HepG2 (cell line): ENCODE measurements around the gene SPAG9. TPM values are rescaled to one million over a fixed set of nuclear protein-coding genes. Genes with fewer than 3 reads are reported as not detected.

Experiments used
- FOXJ3 ChIP-seq: sonication (generic); formaldehyde crosslinking; IDR thresholded peaks from 2 replicates; pipeline ENCODE4 v1.4.0; 2020; ENCODE audit warnings: missing genetic modification reagents, mild to moderate bottlenecking, borderline replicate concordance
- GMEB2 ChIP-seq: IDR thresholded peaks from 2 replicates; pipeline ENCODE4 v1.6.1; 2016; ENCODE audit warnings: missing biosample characterization, missing genetic modification reagents, low read depth
- KDM5A ChIP-seq: fragments of 200-600 bp; sonication (generic); IDR thresholded peaks from 2 replicates; pipeline ENCODE4 v1.7.0; 2018; ENCODE audit warnings: antibody characterized with exemption, mild to moderate bottlenecking, low read length, borderline replicate concordance
- SOX6 ChIP-seq, 2 experiments: fragments of 450-650 bp in 1 of 2; sonication (generic) in 1 of 2; formaldehyde crosslinking in 1 of 2; IDR thresholded peaks; 2 replicates each; pipeline versions ENCODE4 v1.4.0 to v1.6.1; 2017 to 2020; ENCODE audit warnings: antibody characterized with exemption in 1 of 2, mild to moderate bottlenecking in 1 of 2, missing genetic modification reagents in 1 of 2
- STAG1 ChIP-seq: sonication (generic); formaldehyde crosslinking; IDR thresholded peaks from 2 replicates; pipeline ENCODE4 v1.4.0; 2020; ENCODE audit warnings: missing genetic modification reagents
- ZBTB4 ChIP-seq: sonication (generic); formaldehyde crosslinking; IDR thresholded peaks from 2 replicates; pipeline ENCODE4 v1.4.0; 2020; ENCODE audit warnings: missing genetic modification reagents, mild to moderate bottlenecking, borderline replicate concordance
- ZBTB49 ChIP-seq: sonication (generic); formaldehyde crosslinking; IDR thresholded peaks from 2 replicates; pipeline ENCODE4 v1.4.0; 2020; ENCODE audit warnings: missing genetic modification reagents, borderline replicate concordance
- ZFY ChIP-seq: sonication (generic); formaldehyde crosslinking; IDR thresholded peaks from 2 replicates; pipeline ENCODE4 v1.4.0; 2020; ENCODE audit warnings: missing genetic modification reagents
- ZNF12 ChIP-seq: sonication (generic); formaldehyde crosslinking; IDR thresholded peaks from 2 replicates; pipeline ENCODE4 v1.5.0; 2020; ENCODE audit warnings: missing genetic modification reagents
- ZNF710 ChIP-seq: sonication (generic); formaldehyde crosslinking; IDR thresholded peaks from 2 replicates; pipeline ENCODE4 v1.5.0; 2020; ENCODE audit warnings: mild to moderate bottlenecking, missing genetic modification reagents, borderline replicate concordance
- ZNF740 ChIP-seq: sonication (generic); formaldehyde crosslinking; IDR thresholded peaks from 2 replicates; pipeline ENCODE4 v1.4.0; 2020; ENCODE audit warnings: missing genetic modification reagents
- ZNF792 ChIP-seq: IDR thresholded peaks from 2 replicates; pipeline ENCODE4 v1.6.1; 2016
- polyA plus RNA-seq, 8 experiments: library from polyadenylated mRNA; depleted of rRNA in 3 of 8; stranded (reverse) in 7 of 8; unstranded in 1 of 8; fragments of >200 nt; fragmentation: Illumina TruSeq in 4 of 8; extraction: Trizol in 4 of 8; gene quantifications; 2 replicates each; pipeline versions ENCODE4 v1.2.1 to v1.2.3, GENCODE V29; 2011 to 2016; ENCODE audit warnings: low read depth in 4 of 8, missing spikeins in 1 of 8, mixed read lengths in 1 of 8; ENCODE audit not compliant: insufficient read depth in 1 of 8
- total RNA-seq, 5 experiments: library from RNA; depleted of rRNA; stranded (reverse); fragments of >200 nt; fragmentation: Illumina TruSeq; extraction: Trizol; gene quantifications; 2 replicates each; pipeline ENCODE4 v1.2.3, GENCODE V29; 2016; ENCODE audit warnings: low read depth in 1 of 5

SPAG9 gene
- total and polyA plus RNA-seq, 2 of the 13 experiments (the other 11 are each of a cell fraction or from before 2014, with no cell fraction given) = 43.2 to 78.6 TPM

- no peak for TF ChIP-seq ZBTB49 (CRISPR knock-in tag)
- TF ChIP-seq KDM5A = no peak; the same call in 1 of the 2 replicates
- TF ChIP-seq STAG1 = peak; percentile 0
- no peak for TF ChIP-seq ZNF740 (CRISPR knock-in tag)
- TF ChIP-seq ZNF792 (CRISPR knock-in tag) = peak; percentile 5
- peak; percentile 73; the same call in 1 of the 2 replicates for TF ChIP-seq ZNF12 (CRISPR knock-in tag)
- TF ChIP-seq SOX6 (IDR thresholded peaks at IDR 0.05) = no peak
- peak; percentile 81 for TF ChIP-seq SOX6 (CRISPR knock-in tag; IDR thresholded peaks at IDR 0.05)
- TF ChIP-seq ZNF710 (CRISPR knock-in tag) = 0 out of 2 replicates have a peak, but pooled peaks have one; percentile 21
- 0 out of 2 replicates have a peak, but pooled peaks have one; percentile 49 for TF ChIP-seq ZBTB4 (CRISPR knock-in tag)
- TF ChIP-seq GMEB2 (CRISPR knock-in tag) = no peak
- no peak for TF ChIP-seq FOXJ3 (CRISPR knock-in tag)
- TF ChIP-seq ZFY (CRISPR knock-in tag) = peak; percentile 92
Observed at GRCh38 chr17:50931144-50931908, 189.3 kb downstream of the SPAG9 start (continued).
